ENCODE measurements around the gene ANXA9. TPM values are rescaled to one million over a fixed set of nuclear protein-coding genes. Genes with fewer than 3 reads are reported as not detected.

Gene ANXA9
- total and polyA plus RNA-seq, 2 of the 4 experiments (the other 2 are of a cell fraction), result 0.21 to 0.36 TPM

DNA sequence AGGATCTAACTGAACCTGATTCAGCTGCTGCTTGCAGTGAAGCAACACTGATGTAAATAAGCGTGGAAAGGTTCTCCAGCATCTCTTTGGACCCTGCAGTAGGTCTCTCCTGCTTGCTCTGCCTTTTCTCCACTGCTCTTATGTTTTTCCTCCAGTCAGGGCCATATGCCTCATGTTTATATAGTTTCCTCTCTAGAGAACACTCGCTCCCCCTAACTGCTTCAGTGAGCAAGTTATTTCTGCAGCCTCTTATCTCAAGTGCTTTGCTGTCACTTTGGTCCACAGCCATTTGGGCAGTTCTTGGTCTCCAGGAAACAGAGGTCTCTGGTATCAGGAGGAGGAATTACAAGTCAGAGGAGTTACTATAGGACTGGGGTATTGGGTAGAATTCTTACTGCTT is 31.4 kb downstream of the ANXA9 start:
- 60% methylated on average over 2 of the region's 2 CpGs; no CpG with 5 or more reads in 1 of the 2 experiments for WGBS, 2 experiments (ENCODE audit: extremely low coverage in 2 of 2, insufficient read length in 1 of 2)
- no peak overlapping the region for H3K4me2 ChIP-seq (ENCODE audit: low read depth, low read length)
- H2BK5ac ChIP-seq (ENCODE audit: low read depth, low read length, poor library complexity, severe bottlenecking), result no peak overlapping the region
- H4K91ac ChIP-seq (ENCODE audit: insufficient read depth, low read depth, low read length), result no peak overlapping the region
- no peak overlapping the region for H2BK20ac ChIP-seq (ENCODE audit: low read depth, low read length)
- dilution Hi-C loops (cut with HindIII; ENCODE audit: low sequenced_read_pairs, unreplicated experiment) (no loop called here), in situ Hi-C loops (cut with MboI; ENCODE audit: low sequenced_read_pairs) (no loop called here), intact Hi-C loops (cut with micrococcal nuclease) (no loop called here)
- ATAC-seq (ENCODE audit: low read depth), result peak; percentile 65
- ChIA-PET POLR2A (ENCODE audit: unreplicated experiment) (no interaction called here), CTCF (no interaction called here)
- H2BK15ac ChIP-seq (ENCODE audit: low read depth, low read length), result no peak overlapping the region
- H2AK5ac ChIP-seq (ENCODE audit: low read depth, low read length), result no peak overlapping the region
- H2AK9ac ChIP-seq (replicated peaks; ENCODE audit: low read depth, low read length, poor library complexity), result no peak overlapping the region
- no peak overlapping the region for H2BK120ac ChIP-seq (ENCODE audit: low read depth, low read length)
- H3K27me3 ChIP-seq (ENCODE audit: control insufficient read depth, insufficient read depth, low read length), result no peaks in the 10 kb centered on the region
- H3K9me3 ChIP-seq (ENCODE audit: control insufficient read depth, insufficient read depth, low read length), result no peaks in the 10 kb centered on the region
- peak; percentile 63 for DNase-seq
- H3K18ac ChIP-seq (ENCODE audit: low read depth, low read length), result no peak overlapping the region
- H4K8ac ChIP-seq (ENCODE audit: low read depth in 2 of 2, low read length in 2 of 2), result no peak overlapping the region
- BruUV-seq (replicated peaks), result no TSS peak
- H3K14ac ChIP-seq (replicated peaks; ENCODE audit: low read depth, low read length), result no peak overlapping the region
- H3K23ac ChIP-seq (ENCODE audit: low read depth, low read length), result no peak overlapping the region
- H3K4ac ChIP-seq (ENCODE audit: low read depth, low read length), result no peak overlapping the region
- no peak overlapping the region for H3K4me3 ChIP-seq (ENCODE audit: insufficient read depth, low read depth, low read length)
- H2AFZ ChIP-seq (replicated peaks; ENCODE audit: low read length, poor library complexity), result no peak overlapping the region
- peaks cover 1% of the 10 kb centered on the region for H3K9me1 ChIP-seq (ENCODE audit: insufficient read depth, low read length)
- H3K56ac ChIP-seq (ENCODE audit: extremely low read depth, insufficient read depth, low read length), result no peak overlapping the region
- no peak overlapping the region for H4K5ac ChIP-seq (ENCODE audit: low read depth, low read length)
- 0 out of 2 replicates have a peak, but pooled peaks cover 1% of the 10 kb centered on the region for H3K4me1 ChIP-seq (ENCODE audit: control insufficient read depth, insufficient read depth, low read length)
- TF ChIP-seq CHD1 (IDR thresholded peaks at IDR 0.05; ENCODE audit: low read depth, low read length), result no peak
- peaks cover 7 to 31% of the 10 kb centered on the region in 2 experiments for H3K79me1 ChIP-seq (ENCODE audit: low read depth in 1 of 2, low read length in 2 of 2)
- H4K20me1 ChIP-seq (ENCODE audit: insufficient read depth, low read length), result no peaks in the 10 kb centered on the region
- no peaks in the 10 kb centered on the region for H3K36me3 ChIP-seq (ENCODE audit: control insufficient read depth, insufficient read depth, low read length)
- no peak overlapping the region for H3K9ac ChIP-seq (ENCODE audit: low read depth, low read length)
- H3K27ac ChIP-seq (ENCODE audit: insufficient read depth, low read length), result no peak overlapping the region

Data from IMR-90 (cell line).